Testis (tissue), 3 donors: ENCODE results near the gene ARIH2. TPM values are rescaled to one million over a fixed set of nuclear protein-coding genes. Genes with fewer than 3 reads are reported as not detected.

Source experiments
- DNase-seq: peaks from one replicate; pipeline ENCODE4 v3.0.0-alpha.2; 2019
- H3K27ac ChIP-seq, 2 donors: fragments of 200-600 bp; sonication (generic); one replicate each; pipeline ENCODE4 v1.5.1; 2019
- H3K27me3 ChIP-seq: fragments of 200-600 bp; sonication (generic); one replicate; pipeline ENCODE4 v1.5.1; 2019
- H3K36me3 ChIP-seq: fragments of 200-600 bp; sonication (generic); one replicate; pipeline ENCODE4 v1.5.1; 2017; ENCODE audit warnings: low read depth; ENCODE audit errors: missing control alignments
- H3K4me1 ChIP-seq: fragments of 200-600 bp; sonication (generic); one replicate; pipeline ENCODE4 v1.5.1; 2019
- H3K4me3 ChIP-seq, 2 donors: fragments of 200-600 bp; sonication (generic); one replicate each; pipeline ENCODE4 v1.5.1; 2017 to 2019
- H3K9me3 ChIP-seq: fragments of 200-600 bp; sonication (generic); one replicate; pipeline ENCODE4 v1.5.1; 2017
- CTCF ChIP-seq, 3 experiments: fragments of 450-650 bp in 2 of 3; fragments of 200-600 bp in 1 of 3; sonication (generic) in 1 of 3; IDR thresholded peaks; one replicate each; pipeline ENCODE4 v1.5.1; 2016 to 2019; ENCODE audit warnings: antibody characterized with exemption in 3 of 3, mild to moderate bottlenecking in 2 of 3, moderate library complexity in 1 of 3
- POLR2A ChIP-seq: fragments of 450-650 bp; IDR thresholded peaks from one replicate; pipeline ENCODE4 v1.6.1; 2017; ENCODE audit warnings: antibody characterized with exemption, mild to moderate bottlenecking, moderate library complexity
- WGBS, 2 donors: methylation state at CpG; one replicate each; pipeline ENCODE4 v1.1.5; 2018; 5-methylcytosine and 5-hydroxymethylcytosine counted together
- intact Hi-C: fragments of 100-400 bp; cut with DNase I; formaldehyde crosslinking; loops from one replicate; pipeline ENCODE4 v1.15.1; 2023; ENCODE audit warnings: low total_unique reads
- polyA plus RNA-seq: library from polyadenylated mRNA; stranded (reverse); fragments of 350-450 nt; fragmentation: Illumina TruSeq; extraction: RNeasy Lipid Tissue Mini Kit (QIAGEN cat#74804); gene quantifications from one replicate; pipeline ENCODE4 v1.2.3, GENCODE V29; 2014; ENCODE audit warnings: low read depth, low replicate concordance; ENCODE audit not compliant: insufficient read depth
- total RNA-seq, 2 donors: library from RNA; depleted of rRNA; stranded (reverse); fragments of >200 nt; gene quantifications; one replicate each; pipeline ENCODE4 v1.2.3, GENCODE V29; 2016

ARIH2 gene
- total and polyA plus RNA-seq, 3 donors from 2014 or later, result 106 to 157 (median 127) TPM

GRCh38 chr3:48881006-48881405 is 37.6 kb upstream of the ARIH2 start:
- Histone ChIP-seq H3K9me3 (no peaks in the 10 kb centered on the region), H3K4me1 (no peaks in the 10 kb centered on the region), H3K36me3 (no peaks in the 10 kb centered on the region), H3K27me3 (no peaks in the 10 kb centered on the region), H3K4me3 (no peak overlapping the region), H3K27ac (no peak overlapping the region)
- intact Hi-C loops, result no loop called here
- 91 to 93% methylated on average over 3 of the region's 3 CpGs for WGBS, 2 donors
- no peak for DNase-seq
- TF ChIP-seq POLR2A (no peak), CTCF (IDR thresholded peaks at IDR 0.05) (no peak)

GRCh38 chr3:48881652-48882114 is 37.0 kb upstream of the ARIH2 start:
- TF ChIP-seq POLR2A (no peak), CTCF (IDR thresholded peaks at IDR 0.05) (no peak)
- intact Hi-C loops, result no loop called here
- Histone ChIP-seq H3K36me3 (no peaks in the 10 kb centered on the region), H3K27me3 (no peaks in the 10 kb centered on the region), H3K27ac (no peak overlapping the region), H3K4me1 (no peaks in the 10 kb centered on the region), H3K9me3 (no peaks in the 10 kb centered on the region), H3K4me3 (no peak overlapping the region)
- DNase-seq, result no peak
- WGBS, 2 donors, result 93 to 95% methylated on average over 4 to 5 of the region's 5 CpGs

GRCh38 chr3:48885753-48886152 is 32.9 kb upstream of the ARIH2 start:
- intact Hi-C loops, result no loop called here
- no peak for DNase-seq
- Histone ChIP-seq H3K36me3 (no peaks in the 10 kb centered on the region), H3K9me3 (no peaks in the 10 kb centered on the region), H3K27ac (no peak overlapping the region), H3K4me1 (no peaks in the 10 kb centered on the region), H3K4me3 (no peak overlapping the region), H3K27me3 (no peaks in the 10 kb centered on the region)
- no peak for TF ChIP-seq CTCF (IDR thresholded peaks at IDR 0.05)
- no peak for TF ChIP-seq POLR2A

- intact Hi-C loops, result no loop called here
- WGBS, 2 donors, result 91 to 97% methylated on average over 8 of the region's 8 CpGs
- no peak for DNase-seq
- TF ChIP-seq POLR2A, result no peak
- no peak for TF ChIP-seq CTCF (IDR thresholded peaks at IDR 0.05)
- H3K9me3 ChIP-seq, result no peaks in the 10 kb centered on the region
- H3K27ac ChIP-seq, result no peak overlapping the region
- H3K27me3 ChIP-seq, result no peaks in the 10 kb centered on the region
- no peaks in the 10 kb centered on the region for H3K4me1 ChIP-seq
- no peak overlapping the region for H3K4me3 ChIP-seq
- H3K36me3 ChIP-seq, result no peaks in the 10 kb centered on the region
Measured at GRCh38 chr3:48891606-48892005, 27.0 kb upstream of the ARIH2 start.

- Histone ChIP-seq H3K27ac (no peak overlapping the region), H3K9me3 (no peaks in the 10 kb centered on the region), H3K4me1 (peaks cover 7% of the 10 kb centered on the region), H3K27me3 (no peaks in the 10 kb centered on the region), H3K4me3 (no peak overlapping the region), H3K36me3 (no peaks in the 10 kb centered on the region)
- WGBS, 2 donors, result 94% methylated on average over 6 of the region's 6 CpGs
- DNase-seq, result no peak
- intact Hi-C loops, result no loop called here
- TF ChIP-seq CTCF (IDR thresholded peaks at IDR 0.05) (no peak), POLR2A (no peak)
Measured at GRCh38 chr3:48894516-48894915, 24.1 kb upstream of the ARIH2 start.
